SK-N-MC (cell line): ENCODE measurements around the gene MYPOP.

Experiments used
- EZH2 ChIP-seq: fragments of 200-600 bp; sonication (generic); IDR thresholded peaks from one replicate; pipeline ENCODE4 v1.6.1; 2017; ENCODE audit warnings: antibody characterized with exemption
- FOXP2 ChIP-seq: optimal IDR thresholded peaks from 2 replicates; pipeline ENCODE3; 2011; ENCODE audit warnings: mild to moderate bottlenecking, moderate library complexity; ENCODE audit not compliant: insufficient read depth; ENCODE audit errors: extremely low read length, control extremely low read depth
- POLR2AphosphoS5 ChIP-seq: IDR thresholded peaks from 2 replicates; pipeline ENCODE4 v1.6.1; 2012; ENCODE audit warnings: mild to moderate bottlenecking, low read depth, low read length, borderline replicate concordance

DNA sequence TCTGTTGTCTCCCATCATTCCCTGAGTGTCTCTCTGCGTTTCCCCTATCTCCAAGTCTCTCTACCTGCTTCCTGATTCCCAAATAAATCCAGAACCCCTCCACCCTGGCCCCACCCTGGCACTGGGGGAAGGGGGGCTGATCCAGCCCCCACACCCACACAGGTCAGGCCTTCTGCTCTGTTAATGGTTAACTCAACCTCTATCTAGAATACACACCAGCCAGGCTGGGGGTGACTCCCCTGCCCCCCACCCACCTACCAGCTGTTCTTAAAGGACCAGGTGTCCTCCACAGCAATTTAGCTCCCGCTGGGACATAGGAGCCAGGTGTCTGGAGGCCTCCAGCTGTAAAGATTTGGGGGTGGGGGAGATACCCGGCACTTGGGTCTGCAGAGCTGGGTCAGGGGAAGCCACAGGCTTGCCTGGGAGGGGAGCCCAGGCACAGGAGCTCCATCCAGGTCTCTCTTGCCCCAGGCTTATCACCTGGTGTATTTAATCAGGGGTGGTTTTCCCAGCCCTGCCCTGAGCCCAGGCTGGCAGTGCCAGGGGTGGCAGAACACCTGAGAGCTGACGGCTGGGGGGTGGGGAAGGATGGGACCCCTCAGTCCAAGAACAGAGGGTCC lies 20.4 kb downstream of the MYPOP start:
- no peak for TF ChIP-seq EZH2
- no peak; the same call in 1 of the 2 replicates for TF ChIP-seq POLR2AphosphoS5
- no peak for TF ChIP-seq FOXP2
